GM21360 (cell line): ENCODE results near the gene ESPNL.
"Not testable (repeated sequence)": the region's sequence is repeated elsewhere in the genome, so short reads cannot be mapped to it uniquely, and the experiment has no call there.

Experiments
- ATAC-seq: cut with Tn5 transposase; IDR thresholded peaks from one replicate; pipeline ENCODE4 v1.9.1; 2021; ENCODE audit warnings: mild to moderate bottlenecking, moderate library complexity; ENCODE audit not compliant: unreplicated experiment

ESPNL gene

GRCh38 chr2:238168196-238169047 is 68.3 kb downstream of the ESPNL start:
- ATAC-seq: no peak

GRCh38 chr2:238169048-238169707 is 69.0 kb downstream of the ESPNL start:
- no peak for ATAC-seq

GRCh38 chr2:238169708-238170251 is 69.6 kb downstream of the ESPNL start:
- ATAC-seq: no peak

GRCh38 chr2:238170386-238171071 is 70.4 kb downstream of the ESPNL start:
- ATAC-seq: no peak

GRCh38 chr2:238171072-238171431 is 70.9 kb downstream of the ESPNL start:
- ATAC-seq: not testable (repeated sequence)

- no peak for ATAC-seq
Measured at GRCh38 chr2:238171575-238172187, 71.5 kb downstream of the ESPNL start.

GRCh38 chr2:238172439-238172838 is 72.3 kb downstream of the ESPNL start:
- ATAC-seq: no peak

GRCh38 chr2:238173692-238174091 is 73.6 kb downstream of the ESPNL start:
- ATAC-seq: no peak

GRCh38 chr2:238174291-238174690 is 74.2 kb downstream of the ESPNL start:
- no peak for ATAC-seq

- ATAC-seq: no peak
Measured at GRCh38 chr2:238174701-238175100, 74.6 kb downstream of the ESPNL start.

GRCh38 chr2:238176613-238177012 is 76.5 kb downstream of the ESPNL start:
- no peak for ATAC-seq

- no peak for ATAC-seq
Measured at GRCh38 chr2:238180554-238180953, 80.4 kb downstream of the ESPNL start.

GRCh38 chr2:238182362-238182761 is 82.2 kb downstream of the ESPNL start:
- no peak for ATAC-seq
